Measurements from ENCODE around the gene USP28.

GRCh38 chr11:113814181-113814580, 61.2 kb downstream of the USP28 start:
- TF ChIP-seq, protein P1, sequence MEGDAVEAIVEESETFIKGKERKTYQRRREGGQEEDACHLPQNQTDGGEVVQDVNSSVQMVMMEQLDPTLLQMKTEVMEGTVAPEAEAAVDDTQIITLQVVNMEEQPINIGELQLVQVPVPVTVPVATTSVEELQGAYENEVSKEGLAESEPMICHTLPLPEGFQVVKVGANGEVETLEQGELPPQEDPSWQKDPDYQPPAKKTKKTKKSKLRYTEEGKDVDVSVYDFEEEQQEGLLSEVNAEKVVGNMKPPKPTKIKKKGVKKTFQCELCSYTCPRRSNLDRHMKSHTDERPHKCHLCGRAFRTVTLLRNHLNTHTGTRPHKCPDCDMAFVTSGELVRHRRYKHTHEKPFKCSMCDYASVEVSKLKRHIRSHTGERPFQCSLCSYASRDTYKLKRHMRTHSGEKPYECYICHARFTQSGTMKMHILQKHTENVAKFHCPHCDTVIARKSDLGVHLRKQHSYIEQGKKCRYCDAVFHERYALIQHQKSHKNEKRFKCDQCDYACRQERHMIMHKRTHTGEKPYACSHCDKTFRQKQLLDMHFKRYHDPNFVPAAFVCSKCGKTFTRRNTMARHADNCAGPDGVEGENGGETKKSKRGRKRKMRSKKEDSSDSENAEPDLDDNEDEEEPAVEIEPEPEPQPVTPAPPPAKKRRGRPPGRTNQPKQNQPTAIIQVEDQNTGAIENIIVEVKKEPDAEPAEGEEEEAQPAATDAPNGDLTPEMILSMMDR (conservative IDR thresholded peaks at IDR 0.05; ENCODE audit: low read length) = no peak
- no peak for TF ChIP-seq EZH2phosphoT487 (IDR thresholded peaks at IDR 0.05; ENCODE audit: borderline replicate concordance)

Data from Loucy (cell line).